Esophagus muscularis mucosa (tissue), 4 donors: Measurements from ENCODE around the gene DLGAP5. TPM values are rescaled to one million over a fixed set of nuclear protein-coding genes. Genes with fewer than 3 reads are reported as not detected.

Source experiments
- DNase-seq: peaks from one replicate; pipeline ENCODE4 v3.0.0-alpha.2; 2017; ENCODE audit errors: extremely low spot score
- H3K27ac ChIP-seq, 4 donors: fragments of 200-600 bp; sonication (generic); replicated peaks in 1 of 4; 1 replicate in 3 of 4; 2 replicates in 1 of 4; pipeline ENCODE4 v1.5.1; 2016 to 2019; ENCODE audit warnings: mild to moderate bottlenecking in 1 of 4
- H3K27me3 ChIP-seq, 4 donors: fragments of 200-600 bp; sonication (generic); one replicate each; pipeline versions ENCODE4 v1.5.1 to v1.6.0; 2016 to 2019
- H3K36me3 ChIP-seq, 4 donors: fragments of 200-600 bp; sonication (generic); one replicate each; pipeline ENCODE4 v1.5.1; 2016 to 2019
- H3K4me1 ChIP-seq, 4 donors: fragments of 200-600 bp; sonication (generic); one replicate each; pipeline ENCODE4 v1.5.1; 2016 to 2019
- H3K4me3 ChIP-seq, 4 donors: fragments of 200-600 bp; sonication (generic); 1 replicate in 2 of 4; 2 replicates in 2 of 4; pipeline ENCODE4 v1.5.1; 2016 to 2019; ENCODE audit warnings: mild to moderate bottlenecking in 4 of 4, moderate library complexity in 1 of 4
- H3K9me3 ChIP-seq, 4 donors: fragments of 200-600 bp; sonication (generic); 1 replicate in 3 of 4; 2 replicates in 1 of 4; pipeline ENCODE4 v1.5.1; 2016 to 2019
- CTCF ChIP-seq, 3 experiments: fragments of 200-600 bp in 2 of 3; fragments of 450-650 bp in 1 of 3; sonication (generic) in 2 of 3; IDR thresholded peaks; one replicate each; pipeline ENCODE4 v1.5.1; 2017 to 2019; ENCODE audit warnings: antibody characterized with exemption in 3 of 3, mild to moderate bottlenecking in 2 of 3, moderate library complexity in 1 of 3
- EP300 ChIP-seq: sonication (generic); formaldehyde crosslinking; IDR thresholded peaks from one replicate; pipeline ENCODE4 v1.6.1; 2017; ENCODE audit warnings: antibody characterized with exemption
- POLR2A ChIP-seq: fragments of 450-650 bp; IDR thresholded peaks from one replicate; pipeline ENCODE4 v1.6.1; 2017; ENCODE audit warnings: antibody characterized with exemption, moderate library complexity, mild to moderate bottlenecking, low read depth
- POLR2AphosphoS5 ChIP-seq, 2 donors: sonication (generic); formaldehyde crosslinking; IDR thresholded peaks; one replicate each; pipeline ENCODE4 v1.6.1; 2017; ENCODE audit warnings: antibody characterized with exemption in 2 of 2
- WGBS: methylation state at CpG from one replicate; pipeline ENCODE4 v1.1.5; 2018; 5-methylcytosine and 5-hydroxymethylcytosine counted together
- intact Hi-C: fragments of 100-400 bp; cut with DNase I; formaldehyde crosslinking; loops from one replicate; pipeline ENCODE4 v1.15.1; 2023
- total RNA-seq, 4 donors: library from RNA; depleted of rRNA; stranded (reverse); fragments of >200 nt; gene quantifications; one replicate each; pipeline versions ENCODE4 v1.1.0 to v1.2.1, GENCODE V29; 2016

The DLGAP5 gene
- total RNA-seq, 4 donors from 2014 or later = 0.69 TPM; not detected in 3

GRCh38 chr14:55102141-55102621 is 89.2 kb downstream of the DLGAP5 start:
- no peaks in the 10 kb centered on the region for H3K36me3 ChIP-seq
- 0% methylated on average over 6 of the region's 7 CpGs for WGBS
- no peak overlapping the region for H3K4me3 ChIP-seq
- TF ChIP-seq CTCF (IDR thresholded peaks at IDR 0.05) (no peak), EP300 (no peak), POLR2A (no peak), POLR2AphosphoS5 (IDR thresholded peaks at IDR 0.05) (peak; percentile 89)
- no peaks in the 10 kb centered on the region for H3K27me3 ChIP-seq
- H3K9me3 ChIP-seq = no peaks in the 10 kb centered on the region
- peaks cover 61 to 88% (median 72%) of the 10 kb centered on the region in 4 donors for H3K4me1 ChIP-seq
- intact Hi-C loops = no loop called here
- DNase-seq = peak; percentile 94
- H3K27ac ChIP-seq = peak overlapping the region; percentile 82 to 93 (median 88)

GRCh38 chr14:55101698-55102097 is 89.7 kb downstream of the DLGAP5 start:
- 96% methylated on average over 5 of the region's 5 CpGs for WGBS
- Histone ChIP-seq H3K4me3 (no peak overlapping the region), H3K36me3 (no peaks in the 10 kb centered on the region), H3K9me3 (no peaks in the 10 kb centered on the region), H3K27ac (peak overlapping the region; percentile 82 to 93 (median 88)), H3K27me3 (no peaks in the 10 kb centered on the region), H3K4me1 (peaks cover 56 to 87% (median 68%) of the 10 kb centered on the region in 4 donors)
- DNase-seq = no peak
- TF ChIP-seq EP300 = no peak
- TF ChIP-seq POLR2AphosphoS5 (IDR thresholded peaks at IDR 0.05) = no peak
- no peak for TF ChIP-seq POLR2A
- TF ChIP-seq CTCF (IDR thresholded peaks at IDR 0.05) = no peak
- intact Hi-C loops = no loop called here

GRCh38 chr14:55099756-55100155 is 91.6 kb downstream of the DLGAP5 start:
- Histone ChIP-seq H3K27me3 (no peaks in the 10 kb centered on the region), H3K4me3 (no peak overlapping the region), H3K27ac (peak overlapping the region; percentile 54 to 93 (median 72)), H3K36me3 (no peaks in the 10 kb centered on the region), H3K4me1 (peaks cover 37 to 72% (median 50%) of the 10 kb centered on the region in 4 donors), H3K9me3 (no peaks in the 10 kb centered on the region)
- DNase-seq = no peak
- WGBS = 33% methylated on average over 2 of the region's 2 CpGs
- TF ChIP-seq EP300 = no peak
- no peak for TF ChIP-seq CTCF (IDR thresholded peaks at IDR 0.05)
- TF ChIP-seq POLR2A = no peak
- TF ChIP-seq POLR2AphosphoS5 (IDR thresholded peaks at IDR 0.05) = peak; percentile 30 to 31
- intact Hi-C loops = loop anchor here (5.0 kb wide), 1 partner anchor 33 kb away; no protein-coding TSS in a partner anchor

GRCh38 chr14:55098561-55098898 is 92.9 kb downstream of the DLGAP5 start:
- WGBS = 89% methylated on average over 1 of the region's 1 CpG
- H3K27ac ChIP-seq = peak overlapping the region; percentile 22 to 93 (median 71)
- no peak for TF ChIP-seq EP300
- no peak for TF ChIP-seq POLR2AphosphoS5 (IDR thresholded peaks at IDR 0.05)
- TF ChIP-seq CTCF (IDR thresholded peaks at IDR 0.05) = no peak
- TF ChIP-seq POLR2A = no peak

More at GRCh38 chr14:55098561-55098898, 92.9 kb downstream of the DLGAP5 start:
- no peaks in the 10 kb centered on the region for H3K27me3 ChIP-seq
- H3K9me3 ChIP-seq = no peaks in the 10 kb centered on the region
- H3K4me1 ChIP-seq = peaks cover 27 to 61% (median 38%) of the 10 kb centered on the region in 4 donors
- intact Hi-C loops = loop anchor here (5.0 kb wide), 1 partner anchor 34 kb away; no protein-coding TSS in a partner anchor
- H3K4me3 ChIP-seq = no peak overlapping the region
- H3K36me3 ChIP-seq = no peaks in the 10 kb centered on the region
- no peak for DNase-seq

Other genes starting within 250 kb of the DLGAP5 start
- 1 to 10 TPM; 1.1 to 4.2 (median 1.4) TPM for gene WDHD1, start 164.5 kb downstream of the DLGAP5 start, total RNA-seq
- gene SOCS4, start 164.3 kb downstream of the DLGAP5 start, total RNA-seq = 10 to 100 TPM; 29.7 to 43.2 (median 36.3) TPM
- gene MAPK1IP1L, start 139.9 kb downstream of the DLGAP5 start, total RNA-seq = 10 to 100 TPM; 36.5 to 95.4 (median 61.0) TPM
- 100 to 1,000 TPM; 247 to 398 (median 297) TPM for gene LGALS3, start 62.3 kb downstream of the DLGAP5 start, total RNA-seq
- gene FBXO34, start 79.8 kb upstream of the DLGAP5 start, total RNA-seq = 10 to 100 TPM; 16.2 to 22.0 (median 20.4) TPM
- 10 to 100 TPM; 13.2 to 19.5 (median 15.4) TPM for gene ATG14, start 220.2 kb upstream of the DLGAP5 start, total RNA-seq
- not detected for gene TBPL2, start 249.0 kb upstream of the DLGAP5 start, total RNA-seq